Activated CD8-positive, alpha-beta memory T cell treated with anti-CD3 and anti-CD28 coated beads, Interleukin-2, amount 50 U/mL, for 4 hours (primary cell): ENCODE results near the gene PODXL.
"Not testable (repeated sequence)": the region's sequence is repeated elsewhere in the genome, so short reads cannot be mapped to it uniquely, and the experiment has no call there.

Source experiments
- DNase-seq: peaks from one replicate; pipeline ENCODE4 v3.0.0-alpha.2; 2020

Gene PODXL

DNA sequence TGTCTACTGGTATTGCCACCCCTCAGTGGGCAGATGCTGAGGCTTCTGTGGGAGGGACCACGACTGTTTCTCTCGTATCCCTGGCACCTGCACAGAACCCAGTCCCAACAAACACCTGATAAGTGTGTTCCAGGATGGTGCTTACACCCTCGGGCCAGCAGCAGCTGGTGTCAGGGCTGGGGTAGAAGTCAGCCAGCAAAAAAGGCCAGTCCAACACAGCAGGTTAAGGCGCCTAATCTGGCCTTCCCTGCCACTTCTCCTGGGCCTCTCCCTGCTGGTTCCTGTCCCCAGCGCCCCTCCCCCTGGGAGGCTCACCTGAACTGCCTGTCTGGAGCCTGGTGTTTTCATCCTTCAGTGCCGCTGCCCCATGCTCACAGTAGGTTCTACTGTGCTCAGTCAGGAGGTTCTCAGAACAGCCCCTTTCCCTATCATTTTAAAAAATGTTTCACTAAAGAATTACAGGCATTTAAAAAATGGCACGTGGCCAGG, 20.0 kb downstream of the PODXL start:
- DNase-seq = no peak

DNA sequence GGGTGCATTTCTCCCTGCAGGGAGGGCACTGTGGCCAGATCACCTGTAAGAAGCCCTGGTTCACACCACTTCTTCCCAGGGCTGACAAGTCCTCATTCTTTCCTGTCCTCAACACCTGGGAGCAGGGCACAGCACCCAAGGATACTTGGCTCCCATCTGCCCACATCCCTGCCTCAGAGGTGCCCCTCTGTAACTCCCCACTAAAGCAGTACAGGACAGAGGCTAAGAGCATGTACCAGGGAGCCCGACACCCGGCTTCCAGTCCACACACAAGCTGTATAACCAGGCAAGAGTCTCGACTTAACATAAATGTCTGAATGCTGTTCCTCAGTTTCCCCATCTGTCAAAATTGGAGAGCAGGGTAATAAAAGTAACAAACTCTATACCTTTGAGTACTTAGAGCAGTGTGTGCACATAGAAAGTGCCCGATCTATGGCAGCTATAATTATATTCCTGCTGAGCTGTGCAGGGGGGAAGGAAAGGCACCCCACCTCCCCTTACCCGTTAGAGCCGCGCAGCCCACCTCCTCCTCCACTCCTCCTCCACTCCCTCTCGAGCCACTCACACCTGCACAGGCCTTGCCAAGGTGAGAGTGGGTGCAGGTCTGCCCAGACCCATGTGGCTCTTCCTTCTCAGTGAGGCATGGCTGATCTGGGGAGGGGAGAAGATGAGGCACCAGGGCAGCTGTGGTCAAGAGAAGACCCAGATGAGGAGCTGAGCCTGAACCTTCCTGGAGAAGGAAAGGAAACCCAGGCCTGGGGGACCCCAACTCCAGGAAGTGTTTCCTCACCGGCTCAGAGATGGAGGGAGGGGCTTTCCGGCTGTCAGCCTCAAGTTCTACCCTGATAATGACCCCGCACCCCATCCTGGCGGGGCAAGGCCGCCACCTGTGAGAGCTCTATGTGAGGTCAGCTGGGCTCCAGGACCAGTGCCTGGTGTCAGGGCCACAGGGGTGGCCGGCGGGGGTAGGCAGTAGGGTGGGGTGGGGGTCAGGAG, 22.6 kb downstream of the PODXL start:
- no peak for DNase-seq

GRCh38 chr7:131533151-131533559, 23.3 kb downstream of the PODXL start:
- no peak for DNase-seq

DNA sequence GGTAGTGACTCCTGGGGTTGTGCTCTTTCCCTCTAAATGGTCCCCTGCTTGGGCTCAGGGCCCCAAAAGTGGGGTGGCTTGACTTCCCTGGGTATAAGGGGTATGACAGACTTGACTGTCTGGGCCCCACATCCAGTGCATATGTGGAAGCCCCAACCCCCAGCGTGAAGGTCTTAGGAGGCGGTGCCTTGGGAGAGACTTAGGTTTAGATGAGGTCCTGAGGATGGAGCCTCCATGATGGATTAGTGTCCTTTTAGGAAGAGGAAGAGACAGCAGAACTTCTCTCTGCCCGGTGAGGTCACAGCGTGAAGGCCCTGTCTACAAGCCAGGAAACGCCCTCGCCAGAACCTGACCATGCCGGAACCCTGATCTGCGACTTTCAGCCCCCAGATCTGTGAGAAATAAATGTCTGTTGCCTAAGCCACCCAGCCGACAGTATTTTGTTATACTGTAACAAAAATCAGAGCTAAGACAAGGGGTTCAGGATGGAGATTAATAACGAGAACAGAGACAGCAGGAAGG, 23.8 kb downstream of the PODXL start:
- no peak for DNase-seq

GRCh38 chr7:131530137-131530536, 26.3 kb downstream of the PODXL start:
- no peak for DNase-seq

DNA sequence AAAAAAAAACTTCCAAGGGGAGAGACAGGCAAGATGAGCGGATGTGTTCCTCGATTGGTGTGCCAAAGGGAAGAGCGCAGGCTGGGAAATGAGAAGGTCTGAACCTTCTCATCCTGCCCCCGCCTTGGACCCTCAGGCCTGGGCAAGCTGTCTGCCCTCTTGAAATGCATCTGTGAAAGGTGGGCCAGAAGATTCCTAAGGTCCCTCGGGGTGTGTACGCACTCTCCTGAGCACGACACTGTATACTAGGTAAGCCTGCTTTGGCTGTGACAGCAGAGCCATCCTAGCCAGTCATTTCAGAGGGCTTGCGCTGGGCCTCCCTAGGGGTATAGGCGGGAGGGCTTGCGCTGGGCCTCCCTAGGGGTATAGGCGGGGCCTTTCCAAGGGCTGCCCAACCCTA, 26.8 kb downstream of the PODXL start:
- no peak for DNase-seq

DNA sequence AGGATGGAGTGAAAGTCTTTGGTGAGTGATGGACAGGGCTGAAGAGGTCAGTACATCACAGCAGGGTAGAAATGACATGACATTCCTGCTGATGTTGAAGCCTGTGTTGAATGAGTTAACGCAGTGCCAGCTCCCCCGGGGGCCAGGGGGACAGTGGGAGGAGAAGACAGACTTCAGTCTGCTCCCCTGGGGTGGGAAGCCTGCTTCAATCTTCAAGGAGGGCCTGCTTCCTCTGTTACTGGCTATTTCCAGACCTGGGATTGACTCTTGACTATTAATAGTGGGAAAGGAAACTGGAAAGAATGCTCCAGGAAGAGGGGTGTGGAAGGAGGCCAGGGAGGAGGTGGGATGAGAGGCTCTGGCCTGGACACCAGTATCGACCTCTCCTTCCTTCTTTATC, 27.2 kb downstream of the PODXL start:
- no peak for DNase-seq

GRCh38 chr7:131527456-131527855, 29.0 kb downstream of the PODXL start:
- DNase-seq = no peak

DNA sequence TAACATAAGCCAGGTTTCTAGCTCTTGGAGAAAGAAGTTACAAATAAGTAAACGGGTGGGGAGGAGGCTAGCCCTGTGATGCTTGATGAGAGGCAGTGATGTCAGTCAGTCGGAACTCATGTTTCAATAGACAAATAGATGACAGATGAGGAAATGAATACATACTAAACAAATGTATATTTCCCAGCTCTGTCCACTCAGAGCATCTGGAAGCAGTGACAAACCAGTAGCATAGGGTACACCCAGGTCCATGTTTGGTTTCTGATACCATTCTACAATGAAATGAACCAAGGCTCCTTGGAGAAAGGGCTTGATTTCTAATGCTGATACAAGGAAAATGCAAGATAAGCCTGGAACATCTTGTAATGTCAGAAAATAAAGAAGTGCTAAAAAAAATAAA, 30.6 kb downstream of the PODXL start:
- DNase-seq = no peak

DNA sequence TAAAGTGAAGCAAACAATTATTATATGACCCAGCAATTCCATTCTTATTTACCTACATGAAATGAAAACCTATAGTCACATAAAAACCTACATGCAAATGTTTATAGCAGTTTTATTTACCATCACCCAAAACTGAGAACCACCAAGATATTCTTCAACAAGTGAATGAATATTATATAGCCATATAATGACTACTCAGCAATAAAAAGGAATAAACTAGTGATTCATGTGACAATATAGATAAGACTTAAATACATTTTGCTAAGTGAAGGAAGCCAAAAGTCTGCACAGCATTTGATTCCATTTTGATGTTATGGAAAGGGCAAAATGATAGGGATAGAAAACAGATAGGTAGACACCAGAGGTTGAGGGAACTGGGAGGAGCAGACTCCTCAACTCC, 31.7 kb downstream of the PODXL start:
- no peak for DNase-seq

DNA sequence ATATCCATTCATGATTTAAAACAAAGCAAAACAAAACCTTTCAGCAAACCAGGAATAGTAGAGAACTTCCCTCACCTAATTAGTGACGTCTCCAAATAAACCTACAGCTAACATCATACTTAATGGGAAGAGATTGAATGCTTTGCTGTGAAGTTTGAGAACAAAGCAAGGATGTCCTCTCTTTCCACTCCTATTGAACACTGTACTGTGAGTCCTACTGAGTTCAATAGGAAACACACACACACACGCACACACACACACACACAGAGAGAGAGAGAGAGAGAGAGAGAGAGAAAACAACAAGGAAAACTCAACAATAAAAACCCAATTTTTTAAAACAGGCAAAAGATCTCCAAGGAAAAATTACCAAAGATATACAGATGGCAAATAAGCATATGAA, 32.3 kb downstream of the PODXL start:
- DNase-seq = no peak

GRCh38 chr7:131522325-131522930, 34.0 kb downstream of the PODXL start:
- DNase-seq = no peak

GRCh38 chr7:131521651-131522163, 34.7 kb downstream of the PODXL start:
- DNase-seq = no peak

GRCh38 chr7:131518626-131519025, 37.8 kb downstream of the PODXL start:
- no peak for DNase-seq

- no peak for DNase-seq
These were observed 39.1 kb downstream of the PODXL start for GRCh38 chr7:131517218-131517923.

DNA sequence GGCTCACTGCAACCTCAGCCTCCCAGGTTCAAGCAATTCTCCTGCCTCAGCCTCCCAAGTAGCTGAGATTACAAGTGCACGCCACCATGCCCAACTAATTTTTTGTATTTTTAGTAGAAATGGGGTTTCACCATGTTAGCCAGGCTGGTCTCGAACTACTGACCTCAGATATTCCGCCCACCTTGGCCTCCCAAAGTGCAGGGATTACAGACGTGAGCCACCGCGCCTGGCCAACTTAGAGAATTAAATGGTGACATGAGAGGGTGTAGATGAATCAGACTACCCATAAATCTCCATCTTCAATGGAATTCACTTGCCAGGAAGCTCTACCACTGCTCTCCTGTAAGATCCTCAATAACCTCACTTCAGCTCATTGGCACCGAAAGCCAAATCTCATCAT, 41.0 kb downstream of the PODXL start:
- not testable (repeated sequence) for DNase-seq

DNA sequence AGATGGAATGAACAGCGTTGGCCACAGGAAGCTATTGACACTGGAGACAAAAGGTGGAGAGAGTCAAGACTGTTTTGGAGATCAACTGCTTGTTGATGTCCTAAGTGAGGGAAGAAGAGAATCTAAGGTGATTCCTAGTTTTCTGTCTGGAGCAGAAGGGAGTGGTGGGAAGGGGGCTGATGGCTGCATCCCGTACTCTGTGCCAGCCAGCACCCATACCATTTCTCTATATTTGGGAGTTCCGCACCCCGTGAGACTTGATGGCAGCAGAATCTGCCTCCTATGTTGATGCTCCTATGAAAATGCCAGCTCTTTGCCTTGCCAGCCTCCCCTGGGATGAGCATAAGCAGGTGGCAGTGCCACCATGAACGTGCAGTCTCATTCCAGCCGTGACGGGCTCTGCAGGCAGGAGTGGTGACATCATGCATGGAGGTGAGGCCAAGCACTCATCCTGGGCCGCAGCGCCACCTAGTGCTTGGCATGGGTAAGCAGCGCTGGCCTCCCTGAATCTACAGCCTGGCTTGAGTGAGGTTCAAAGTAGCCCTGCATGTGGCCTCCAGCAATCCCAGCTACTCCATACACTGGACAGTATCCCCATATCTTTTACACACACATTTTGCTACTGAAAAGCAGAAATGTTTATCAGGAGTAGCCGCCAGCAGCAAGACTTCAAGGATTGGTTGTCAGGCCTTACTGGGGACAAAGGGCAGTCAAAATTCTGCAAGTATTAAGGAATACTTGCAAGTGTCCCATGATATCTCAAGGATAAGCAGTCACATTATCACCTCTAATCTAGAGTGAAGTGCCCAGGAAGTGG, 43.0 kb downstream of the PODXL start:
- DNase-seq = peak; percentile 78

GRCh38 chr7:131511774-131512535, 44.5 kb downstream of the PODXL start:
- DNase-seq = no peak

DNA sequence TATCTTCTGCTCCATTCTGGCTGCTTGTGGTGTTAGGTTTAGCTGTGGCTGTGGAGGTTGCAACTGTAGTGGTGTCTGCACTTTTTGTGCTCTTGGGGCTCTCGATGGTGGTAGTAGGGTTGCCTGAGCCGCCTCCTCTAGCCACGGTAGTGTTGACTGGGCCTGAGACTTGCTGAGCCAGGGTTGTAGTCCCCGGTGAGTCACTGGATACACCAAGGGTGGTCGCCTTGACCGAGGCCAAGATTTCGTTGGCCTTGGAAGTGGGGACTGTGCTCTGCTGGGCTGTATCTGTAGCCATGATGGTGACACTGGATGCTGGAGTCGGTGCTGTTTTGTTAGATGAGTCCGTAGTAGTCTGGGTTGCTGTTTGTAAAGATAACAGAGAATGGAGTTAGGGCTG, 45.4 kb downstream of the PODXL start:
- DNase-seq = no peak

GRCh38 chr7:131509781-131510180, 46.6 kb downstream of the PODXL start:
- DNase-seq = no peak

DNA sequence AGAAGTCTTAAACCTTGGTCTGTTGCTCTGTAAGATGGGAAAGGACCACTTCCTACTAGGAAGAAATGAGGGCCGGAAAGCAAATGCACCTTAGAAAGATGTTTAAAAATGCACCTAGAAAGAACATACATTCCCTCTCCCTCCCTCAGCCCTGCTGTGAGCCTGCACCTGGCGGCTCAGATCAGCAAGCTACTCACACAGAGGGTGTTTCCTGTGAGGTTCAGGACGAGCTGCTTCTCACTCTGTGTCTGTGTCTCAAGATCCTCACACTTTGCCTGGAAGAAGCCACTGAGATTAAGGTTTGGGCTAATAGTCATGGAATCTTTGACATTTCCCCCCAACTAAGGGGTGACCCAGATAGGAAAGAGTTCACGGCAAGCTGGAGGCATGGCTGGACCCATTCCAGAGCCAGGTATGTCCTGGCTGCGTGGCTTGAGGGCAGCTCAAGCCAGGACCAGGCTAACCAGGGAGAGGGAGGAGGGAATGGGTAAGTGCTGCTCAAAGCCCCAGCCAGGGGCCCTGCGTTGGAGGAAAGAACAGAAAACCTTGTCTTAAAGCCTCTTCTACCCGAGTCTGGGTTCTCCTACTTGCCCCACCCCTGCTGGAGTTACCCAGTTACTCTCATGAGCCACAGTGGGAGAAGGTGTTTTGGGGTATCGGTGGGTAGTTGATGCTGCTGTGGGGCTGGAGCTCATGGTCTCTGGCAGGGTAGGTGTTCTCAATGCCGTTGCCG, 47.5 kb downstream of the PODXL start:
- DNase-seq = no peak
